COR-L47 (cell line): ENCODE results near the gene UGT1A9.
"Not testable (repeated sequence)": the region's sequence is repeated elsewhere in the genome, so short reads cannot be mapped to it uniquely, and the experiment has no call there.

Source experiments
- DNase-seq: peaks from one replicate; lab custom pipeline; 2025; lab: John Stamatoyannopoulos, UW

The UGT1A9 gene

GRCh38 chr2:233680361-233681045 lies 8.8 kb downstream of the UGT1A9 start:
- no peak for DNase-seq

- no peak for DNase-seq
Observed at GRCh38 chr2:233681521-233682099, 9.9 kb downstream of the UGT1A9 start, which contains the start of gene UGT1A7. Gene UGT1A7 (plus strand): TSS chr2:233681901. CDS start chr2:233681938, 37 bp downstream.

DNA sequence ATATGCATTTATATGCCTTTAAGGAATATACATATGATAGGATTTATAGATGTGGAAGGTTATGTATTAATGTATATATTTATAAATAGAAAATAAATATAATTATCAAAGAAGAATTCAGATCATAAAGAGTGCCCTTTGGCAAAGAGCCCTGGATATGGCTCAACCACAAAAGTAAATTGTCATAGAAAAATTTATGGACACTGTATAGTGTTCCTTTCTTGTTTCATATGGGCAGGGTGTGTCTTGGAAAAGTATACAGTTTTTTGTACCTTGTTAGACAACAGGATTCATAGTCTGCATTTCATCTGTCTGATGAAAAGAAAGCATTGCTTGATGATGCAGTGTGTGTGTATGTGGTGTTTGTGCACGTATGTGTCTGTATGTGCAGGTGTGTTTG lies 12.9 kb downstream of the UGT1A9 start:
- DNase-seq, result no peak

DNA sequence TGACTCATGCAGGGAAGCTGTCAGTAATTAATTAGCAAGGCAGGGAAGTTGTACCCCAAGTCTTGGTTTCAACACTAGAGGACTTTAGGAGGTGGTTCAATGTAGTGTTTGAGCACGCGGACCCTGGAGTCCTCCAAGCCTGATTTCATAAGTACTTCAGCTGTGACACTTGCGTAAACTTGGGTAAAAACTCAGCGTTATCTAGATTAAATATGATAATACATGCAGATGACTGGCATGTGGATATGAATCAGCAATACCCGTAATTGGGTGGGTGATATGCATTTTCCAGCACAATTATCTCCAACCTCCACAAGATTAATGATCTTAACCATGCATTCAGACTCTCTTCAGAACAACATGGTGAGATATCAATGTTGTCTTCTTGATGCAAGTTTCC lies 15.2 kb downstream of the UGT1A9 start:
- no peak for DNase-seq

- no peak for DNase-seq
Observed at GRCh38 chr2:233688341-233688740, 16.6 kb downstream of the UGT1A9 start.

GRCh38 chr2:233689031-233689430 lies 17.3 kb downstream of the UGT1A9 start:
- no peak for DNase-seq

DNA sequence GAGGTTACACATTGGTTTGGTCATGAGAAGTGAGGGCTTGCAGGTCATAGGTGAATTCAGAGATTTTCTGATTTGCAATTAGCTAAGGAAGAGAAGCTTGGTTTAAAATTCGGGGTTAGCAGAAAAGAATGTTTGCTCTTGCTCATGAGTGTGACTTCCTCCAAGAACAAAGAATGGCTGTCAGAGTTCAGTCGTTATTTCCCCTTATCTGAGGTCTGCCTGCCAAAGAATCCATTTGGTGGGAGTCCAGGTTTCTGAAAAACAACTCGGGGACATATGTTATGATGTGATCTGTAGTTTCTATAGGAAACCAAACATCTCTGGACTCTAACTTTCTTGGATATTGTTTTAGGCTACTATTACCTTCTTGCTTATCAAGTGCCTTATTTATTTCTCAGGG lies 17.8 kb downstream of the UGT1A9 start:
- no peak for DNase-seq

GRCh38 chr2:233690444-233690843 lies 18.7 kb downstream of the UGT1A9 start:
- DNase-seq, result no peak

GRCh38 chr2:233691443-233692433 lies 20.0 kb downstream of the UGT1A9 start:
- DNase-seq, result no peak

- no peak for DNase-seq
Observed at GRCh38 chr2:233692648-233693047, 20.9 kb downstream of the UGT1A9 start, which contains the start of gene UGT1A6. Gene UGT1A6 (plus strand): TSS chr2:233692890. CDS start chr2:233693005, 115 bp downstream.

DNA sequence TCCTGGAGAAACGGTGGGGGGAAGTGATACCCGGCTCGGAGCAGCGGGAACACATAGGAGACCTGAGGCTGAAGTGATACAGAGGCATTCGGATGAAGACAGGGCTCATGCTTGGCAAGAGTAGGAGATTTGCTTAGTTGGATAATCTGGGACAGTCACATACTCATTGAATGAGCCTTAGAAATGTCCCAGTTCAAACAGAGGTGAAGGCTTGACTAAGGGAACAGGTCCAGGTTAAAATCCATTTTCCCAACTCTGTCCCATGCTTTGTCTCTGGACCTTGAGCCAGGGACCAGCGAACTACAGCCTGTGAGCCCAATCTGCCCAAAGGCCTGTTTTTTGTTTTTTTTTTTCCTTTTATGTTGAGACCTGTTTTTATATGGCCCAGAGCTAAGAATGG lies 22.3 kb downstream of the UGT1A9 start:
- DNase-seq, result no peak

- no peak for DNase-seq
Observed at GRCh38 chr2:233698740-233699139, 27.0 kb downstream of the UGT1A9 start.

DNA sequence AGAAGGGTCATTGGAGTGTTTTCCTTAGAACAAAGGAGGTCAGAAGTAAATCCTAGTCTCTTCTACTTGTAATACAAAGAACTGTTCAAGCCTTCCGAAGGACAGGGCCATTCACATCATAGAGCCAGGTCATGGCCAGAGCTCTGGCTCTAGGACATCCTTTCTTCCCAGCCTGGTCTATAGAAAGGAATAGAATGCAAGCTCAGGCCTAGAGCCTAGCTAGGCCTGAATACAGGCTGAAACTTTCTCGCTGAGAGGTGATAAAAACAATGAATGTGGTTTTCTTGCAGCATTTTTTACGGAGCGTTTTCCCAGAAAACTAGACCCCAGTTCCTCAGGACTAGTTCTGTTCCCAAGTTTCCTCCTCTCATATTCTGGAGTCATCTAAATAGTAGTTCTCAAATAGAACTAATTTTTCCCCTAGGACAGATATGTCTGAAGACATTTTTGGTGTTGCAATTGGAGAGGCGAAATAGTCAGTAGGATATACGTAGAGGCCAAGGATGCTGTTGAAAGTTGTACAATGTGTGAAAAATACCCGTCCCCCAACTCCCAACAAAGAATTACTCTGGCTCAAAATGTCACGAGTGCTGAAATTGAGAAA lies 27.8 kb downstream of the UGT1A9 start:
- no peak for DNase-seq

- no peak for DNase-seq
Observed at GRCh38 chr2:233700028-233700635, 28.4 kb downstream of the UGT1A9 start.

DNA sequence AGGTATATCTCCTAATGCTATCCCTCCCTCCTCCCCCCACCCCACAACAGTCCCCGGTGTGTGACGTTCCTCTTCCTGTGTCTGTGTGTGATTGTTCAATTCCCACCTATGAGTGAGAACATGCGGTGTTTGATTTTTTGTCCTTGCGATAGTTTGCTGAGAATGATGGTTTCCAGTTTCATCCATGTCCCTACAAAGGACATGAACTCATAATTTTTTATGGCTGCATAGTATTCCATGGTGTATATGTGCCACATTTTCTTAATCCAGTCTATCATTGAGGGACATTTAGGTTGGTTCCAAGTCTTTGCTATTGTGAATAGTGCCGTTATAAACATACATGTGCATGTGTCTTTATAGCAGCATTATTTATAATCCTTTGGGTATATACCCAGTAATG lies 29.1 kb downstream of the UGT1A9 start:
- not testable (repeated sequence) for DNase-seq

GRCh38 chr2:233702238-233702637 lies 30.5 kb downstream of the UGT1A9 start:
- no peak for DNase-seq

DNA sequence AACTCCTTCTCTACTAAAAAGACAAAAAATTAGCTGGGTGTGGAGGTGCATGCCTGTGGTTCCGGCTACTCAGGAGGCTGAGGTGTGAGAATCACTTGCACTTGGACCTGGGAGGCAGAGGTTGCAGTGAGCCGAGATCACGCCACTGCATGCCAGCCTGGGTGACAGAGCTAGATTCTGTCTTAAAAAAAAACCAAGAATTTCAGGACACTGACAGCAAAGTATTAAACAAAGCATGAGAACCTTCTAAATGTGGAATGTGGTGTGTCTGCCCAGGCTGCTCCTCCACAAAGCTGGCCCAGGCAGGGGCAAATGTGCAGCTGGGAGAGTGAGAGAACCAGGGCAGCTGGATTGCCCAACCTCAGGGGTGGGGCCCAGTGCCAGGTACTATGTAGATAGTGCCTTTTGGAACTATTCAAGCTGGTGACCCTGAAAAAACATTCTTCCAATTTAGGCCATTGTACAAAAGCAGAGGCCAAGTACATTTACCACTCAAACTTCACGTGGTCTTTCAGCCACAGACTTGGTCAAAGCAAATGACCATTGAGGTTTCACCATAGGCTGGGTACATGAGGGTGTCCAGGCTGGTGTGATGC lies 34.3 kb downstream of the UGT1A9 start:
- DNase-seq, result no peak

- no peak for DNase-seq
Observed at GRCh38 chr2:233706720-233707119, 35.0 kb downstream of the UGT1A9 start.

GRCh38 chr2:233707940-233708644 lies 36.4 kb downstream of the UGT1A9 start:
- no peak for DNase-seq

- no peak for DNase-seq
Observed at GRCh38 chr2:233708942-233709341, 37.2 kb downstream of the UGT1A9 start.
